ENCODE data around the gene TRMO.

TRMO gene

DNA sequence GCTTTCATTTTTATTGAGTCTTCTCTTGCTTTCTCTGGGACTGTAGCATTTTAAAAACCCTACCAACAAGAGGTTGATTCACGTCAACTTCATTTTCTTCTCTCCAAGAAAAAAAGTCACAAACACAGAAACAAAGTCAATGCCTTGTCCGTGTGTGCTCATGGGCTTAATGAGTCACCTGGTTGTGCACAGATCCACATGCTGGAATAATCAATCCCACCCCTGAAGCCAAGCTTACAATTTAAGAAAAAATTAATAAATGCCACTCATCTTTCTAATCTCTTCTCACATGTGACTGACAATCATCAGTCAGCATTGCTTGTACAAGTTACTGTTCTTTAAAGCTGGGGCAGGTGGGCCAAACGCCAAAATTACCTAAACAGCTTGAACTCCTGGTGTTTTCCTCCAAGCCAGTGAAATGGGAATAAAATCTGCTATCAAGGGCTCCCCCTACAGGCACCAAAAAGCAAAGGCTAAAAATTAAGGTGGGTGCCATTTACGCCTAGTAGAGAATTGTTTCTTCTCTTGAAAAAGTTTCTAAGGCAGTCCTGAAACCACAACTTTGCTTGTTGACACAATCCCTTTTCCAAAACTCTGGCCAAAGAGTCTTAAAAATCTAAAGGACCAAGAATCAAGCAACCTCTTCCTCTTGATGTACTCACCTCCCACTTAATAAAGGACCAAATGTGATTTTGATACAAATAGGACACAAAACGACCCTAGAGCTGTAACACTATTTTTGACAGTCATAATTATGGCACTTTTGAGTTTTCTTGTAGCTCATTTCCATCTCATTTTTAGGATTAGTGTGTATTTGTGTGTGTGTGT is 21.3 kb downstream of the TRMO start:
- DNase-seq, result no peak

DNA sequence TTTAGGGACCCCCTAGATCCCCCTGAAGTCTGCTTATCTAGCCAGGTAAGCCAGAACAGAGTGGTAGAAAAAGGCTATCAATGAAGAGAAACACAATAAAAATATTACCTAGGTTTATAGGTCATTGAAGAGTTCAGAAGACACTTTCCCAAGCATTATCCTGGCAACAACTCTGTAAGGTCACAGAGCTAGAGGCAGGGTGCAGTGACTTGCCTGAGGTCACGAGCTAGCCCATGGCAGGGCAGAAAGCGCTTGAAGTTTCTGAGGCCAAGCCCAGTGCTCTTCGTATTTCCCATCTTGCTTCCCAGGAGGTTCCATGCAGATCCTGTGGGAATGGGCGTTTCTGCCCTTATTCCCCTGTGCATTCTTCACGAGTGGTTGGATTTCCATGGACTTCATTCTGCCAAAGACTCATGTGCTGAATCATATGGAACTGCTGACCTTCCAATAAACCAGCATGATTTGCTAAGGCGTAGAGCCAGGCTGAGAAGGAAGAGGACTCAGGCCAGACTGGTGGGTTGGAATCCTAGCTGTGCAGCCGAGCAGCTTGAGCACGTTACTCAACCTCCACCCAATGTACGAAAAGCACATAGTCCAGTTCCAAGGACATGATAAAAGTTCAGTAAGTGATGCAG is 22.1 kb downstream of the TRMO start:
- no peak for DNase-seq

DNA sequence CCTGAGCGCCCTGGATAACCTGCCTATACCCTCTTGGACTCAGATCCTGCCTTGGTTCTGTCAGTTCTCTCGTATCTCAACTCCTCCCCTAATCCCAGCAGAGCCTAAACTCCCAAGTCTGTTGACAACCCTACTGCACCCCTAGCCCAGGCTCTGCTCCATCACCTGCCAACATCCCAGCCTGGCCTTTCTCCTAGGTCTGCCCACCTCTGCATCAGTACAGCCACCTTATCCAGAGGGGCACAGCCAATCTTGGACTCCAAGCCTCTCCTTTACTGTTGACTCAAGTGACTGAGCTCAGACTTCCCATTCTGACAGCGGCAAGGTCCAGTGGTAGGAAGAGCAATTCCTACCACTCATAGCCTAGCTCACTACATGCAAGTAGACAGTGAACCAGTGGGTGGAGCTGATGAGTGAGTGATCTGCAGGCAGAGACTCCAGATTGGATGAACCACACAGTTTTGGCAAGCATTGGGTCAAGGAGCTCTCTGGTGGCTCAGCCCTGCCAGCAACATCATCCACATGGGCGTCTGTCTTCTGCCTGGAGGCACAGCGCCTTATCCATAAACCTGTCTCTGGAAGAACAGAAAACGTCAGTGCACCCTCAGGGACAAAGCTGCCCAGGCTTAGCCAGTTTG is 26.5 kb downstream of the TRMO start:
- no peak for DNase-seq

GRCh38 chr9:97895211-97895610 is 27.1 kb downstream of the TRMO start:
- no peak for DNase-seq

DNA sequence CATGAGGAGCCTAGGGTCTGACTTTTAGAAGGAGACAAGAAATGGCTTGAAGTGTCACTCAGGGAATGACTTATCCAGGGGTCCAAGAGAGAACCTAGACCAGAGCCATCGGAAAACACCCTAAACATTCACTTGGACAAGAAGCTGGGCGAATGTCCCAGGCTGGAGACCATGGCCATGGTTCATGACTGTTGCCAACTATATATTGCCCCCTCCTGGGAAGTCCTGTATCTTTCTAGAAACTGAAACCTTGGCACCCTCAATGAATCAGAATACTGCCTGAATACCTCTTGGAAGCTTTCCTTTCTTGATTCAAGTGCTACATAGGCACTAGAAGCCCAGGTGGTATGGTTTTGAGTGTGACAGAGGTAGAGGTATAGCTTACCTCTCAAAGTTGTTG is 29.9 kb downstream of the TRMO start:
- no peak for DNase-seq

GRCh38 chr9:97891736-97892135 is 30.6 kb downstream of the TRMO start:
- no peak for DNase-seq

DNA sequence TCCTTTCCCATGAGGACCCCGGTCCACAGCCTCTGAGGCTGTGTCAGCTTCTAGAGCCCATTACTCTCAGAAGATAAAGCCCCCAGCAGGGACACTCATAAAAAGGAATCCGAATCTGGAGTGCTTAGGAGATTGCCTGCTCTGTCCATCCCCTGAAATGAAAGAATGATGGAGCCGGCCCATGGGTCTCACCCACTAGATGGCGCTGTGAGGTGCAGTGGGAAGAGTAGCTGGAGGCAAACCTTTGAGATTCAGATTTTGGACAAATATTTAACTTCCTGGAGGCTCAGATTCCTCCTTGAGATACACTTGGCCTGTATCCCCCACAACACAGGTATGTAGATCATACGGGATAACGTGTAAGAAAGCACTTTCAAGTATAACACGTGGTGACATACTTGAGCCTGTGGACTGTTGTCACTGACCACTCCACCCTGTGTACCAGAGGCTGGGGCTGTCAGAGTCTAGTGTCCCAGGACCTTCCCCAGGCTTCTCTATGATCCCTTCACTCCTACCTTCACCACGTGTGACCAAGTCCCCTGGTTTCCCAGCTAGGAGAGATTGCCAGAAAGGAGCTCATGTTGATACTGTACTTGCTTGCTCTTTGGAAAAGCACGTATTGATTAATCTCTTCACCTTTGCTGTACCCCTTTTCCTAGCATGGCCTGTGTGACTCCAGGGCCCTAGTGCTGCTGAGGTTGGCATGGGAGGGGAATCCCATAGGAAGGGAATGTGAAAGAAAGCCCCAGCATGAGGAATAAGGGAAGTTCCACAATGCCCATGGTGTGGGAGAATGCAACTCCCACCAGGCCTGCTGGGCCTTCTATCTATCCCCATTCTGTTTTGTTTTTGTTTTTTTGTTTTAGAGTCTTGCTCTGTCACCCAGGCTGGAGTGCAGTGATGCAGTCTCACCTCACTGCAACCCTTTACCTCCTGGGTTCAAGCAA is 32.1 kb downstream of the TRMO start:
- DNase-seq, result no peak

GRCh38 chr9:97880336-97880735 is 42.0 kb downstream of the TRMO start:
- no peak for DNase-seq

GRCh38 chr9:97876061-97876460 is 46.2 kb downstream of the TRMO start:
- DNase-seq, result no peak

- DNase-seq, result no peak
Measured at GRCh38 chr9:97875111-97875510, 47.2 kb downstream of the TRMO start.

DNA sequence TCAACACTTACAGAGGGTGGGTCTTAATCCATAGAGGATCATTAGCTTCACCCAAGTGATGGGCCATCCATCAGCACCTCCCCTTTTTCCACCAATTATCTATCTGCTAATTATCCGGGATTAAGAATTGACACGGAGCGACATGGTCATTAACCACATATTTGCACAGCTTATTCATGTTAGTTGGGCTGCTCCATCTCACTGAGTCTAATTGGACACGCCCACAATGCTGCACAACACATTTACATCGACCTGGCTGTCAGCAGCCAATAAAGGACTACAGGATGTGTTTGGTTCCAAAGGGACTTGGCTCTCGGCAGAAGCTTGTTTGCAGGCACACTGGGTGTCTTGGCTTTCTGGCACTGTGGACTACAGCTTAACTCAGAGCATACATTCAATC is 47.7 kb downstream of the TRMO start:
- no peak for DNase-seq

DNA sequence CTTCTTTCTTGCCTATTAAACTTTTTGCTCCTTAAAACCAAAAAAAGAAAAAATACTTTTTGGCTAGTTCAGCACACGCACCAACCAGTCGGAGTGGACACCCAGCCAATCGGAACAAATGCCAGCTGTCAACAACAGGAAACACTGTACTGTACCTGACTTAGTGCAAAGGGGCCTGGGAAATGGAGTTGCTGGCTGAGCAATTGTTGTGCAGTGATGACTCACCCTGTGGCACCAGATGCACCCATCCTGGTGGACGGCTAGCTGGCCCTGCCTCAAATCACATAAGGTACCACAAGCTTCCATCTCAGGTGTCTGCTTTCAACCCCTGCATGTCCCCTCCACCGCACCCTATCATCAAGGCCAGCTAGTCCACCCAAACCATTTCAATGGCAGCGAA is 48.4 kb downstream of the TRMO start:
- no peak for DNase-seq

DNA sequence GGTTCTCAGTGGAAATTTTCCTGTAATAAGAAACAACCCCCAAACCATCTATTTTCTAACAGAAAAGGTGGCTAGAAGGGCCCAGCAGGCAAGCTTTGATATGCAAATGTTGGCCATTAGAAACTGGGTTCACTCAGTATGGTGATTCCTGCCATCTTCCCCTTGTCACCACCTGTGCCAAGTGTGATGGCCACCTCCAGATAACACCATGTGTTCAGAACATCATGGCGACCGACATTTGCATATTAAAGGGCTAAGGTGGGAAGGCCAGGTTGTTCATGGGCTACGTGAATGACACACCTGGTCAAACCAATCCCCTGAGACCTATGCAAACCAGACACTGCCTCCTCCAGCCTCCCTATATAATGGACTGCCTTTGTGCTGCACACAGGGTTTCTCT is 48.9 kb downstream of the TRMO start:
- DNase-seq, result no peak

GRCh38 chr9:97868859-97869258 is 53.4 kb downstream of the TRMO start:
- no peak for DNase-seq

DNA sequence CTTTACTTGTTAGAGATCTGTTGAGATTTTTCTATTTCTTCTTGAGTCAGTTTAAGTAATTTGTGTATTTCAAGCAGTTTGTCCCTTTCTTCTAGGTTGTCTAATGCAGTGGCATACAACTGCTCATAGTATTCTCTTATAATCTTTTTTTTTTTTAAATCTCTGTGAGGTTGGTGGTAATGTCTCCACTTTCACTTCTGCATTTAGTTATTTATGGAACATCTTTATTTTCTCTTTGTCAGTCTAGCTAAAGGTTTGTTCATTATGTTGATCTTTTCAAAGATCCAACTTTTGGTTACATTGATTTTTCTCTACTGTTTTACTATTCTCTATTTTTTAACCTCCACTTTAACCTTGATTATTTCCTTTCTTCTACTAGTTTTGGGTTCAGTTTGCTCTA is 55.5 kb downstream of the TRMO start:
- no peak for DNase-seq

- no peak for DNase-seq
Measured at GRCh38 chr9:97866300-97866699, 56.0 kb downstream of the TRMO start.

DNA sequence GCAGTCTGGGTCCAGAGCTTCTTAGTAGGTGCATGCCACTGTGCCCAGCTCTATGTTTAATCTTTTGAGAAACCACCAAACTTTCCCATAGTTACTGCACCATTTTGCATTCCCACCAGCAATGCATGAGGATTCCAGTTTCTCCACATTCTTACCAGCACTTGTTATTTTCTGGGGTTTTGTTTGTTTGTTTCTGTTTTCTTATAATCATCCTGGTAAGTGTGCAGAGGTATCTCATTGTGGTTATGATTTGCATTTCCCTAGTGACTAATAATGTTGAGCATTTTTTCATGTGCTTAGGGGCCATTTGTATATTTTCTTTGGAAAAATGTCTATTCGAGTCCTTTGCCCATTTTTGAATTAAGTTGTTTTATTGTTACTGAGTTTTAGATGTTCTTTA is 57.9 kb downstream of the TRMO start:
- DNase-seq, result no peak

- DNase-seq, result no peak
Measured at GRCh38 chr9:97863314-97863713, 59.0 kb downstream of the TRMO start.

GRCh38 chr9:97861148-97861475 is 61.2 kb downstream of the TRMO start:
- DNase-seq, result no peak

GRCh38 chr9:97860451-97861147 is 61.7 kb downstream of the TRMO start:
- DNase-seq, result no peak

DNA sequence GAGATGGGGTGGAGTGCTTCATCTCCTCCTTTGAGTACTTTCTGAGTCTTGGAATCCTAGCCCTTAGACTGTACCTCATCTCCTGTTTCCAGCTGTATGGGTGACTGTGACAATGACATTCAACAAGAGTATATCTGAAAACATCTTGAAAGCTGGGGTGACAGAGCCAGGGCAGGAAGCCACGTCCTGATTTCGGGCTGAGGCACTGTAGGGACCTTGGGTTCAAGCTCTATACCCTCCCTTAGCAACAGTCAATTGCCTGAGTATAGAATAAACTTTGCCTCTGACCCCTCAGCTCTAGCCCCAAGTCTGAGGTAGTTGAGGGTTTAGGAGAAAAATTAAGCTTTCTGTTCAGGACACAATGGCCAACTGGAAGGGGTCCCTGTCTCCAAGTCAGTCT is 63.0 kb downstream of the TRMO start:
- DNase-seq, result no peak

GRCh38 chr9:97858826-97859225 is 63.5 kb downstream of the TRMO start:
- DNase-seq, result no peak

DNA sequence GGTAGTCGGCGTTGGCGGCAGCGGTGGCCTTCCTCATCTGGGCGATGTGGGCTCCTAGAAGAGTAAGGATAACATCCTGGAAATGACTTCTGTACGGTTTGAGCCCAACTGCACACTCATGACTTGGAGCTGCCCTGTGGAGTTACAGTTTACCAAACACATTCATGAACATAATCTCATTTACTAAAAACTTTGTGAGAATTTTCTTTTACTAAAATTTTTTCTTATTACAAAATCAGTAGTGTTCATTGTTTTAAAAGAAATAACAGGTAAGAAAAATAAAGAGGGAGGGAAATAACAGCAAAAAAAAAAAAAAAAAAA is 63.9 kb downstream of the TRMO start:
- DNase-seq, result no peak

Measured in DMS79 (cell line).